OCI-LY7 (cell line): ENCODE data around the gene PLEK. TPM values are rescaled to one million over a fixed set of nuclear protein-coding genes. Genes with fewer than 3 reads are reported as not detected.

Source experiments
- BruUV-seq: library from RNA; stranded (reverse); fragments of 400-500 nt; replicated peaks from 2 replicates; lab custom pipeline; 2021; lab: Mats Ljungman, UMichigan
- CTCF ChIA-PET: fragments of 300-600 bp; sonication (Branson Sonifier 250); formaldehyde crosslinking; loops from one replicate; lab custom pipeline; 2022; ENCODE audit warnings: antibody characterized with exemption; ENCODE audit not compliant: unreplicated experiment; lab: Charles Lee
- POLR2A ChIA-PET: fragments of 300-600 bp; sonication (Branson Sonifier 250); formaldehyde crosslinking; loops from one replicate; lab custom pipeline; 2022; ENCODE audit warnings: antibody characterized with exemption; lab: Charles Lee
- DNase-seq: peaks from one replicate; pipeline ENCODE4 v3.0.0-alpha.2; 2015; ENCODE audit warnings: low spot score
- H2AFZ ChIP-seq: fragments of 200-600 bp; sonication (generic), shearing (Covaris generic); 2 replicates; pipeline ENCODE4 v1.6.1; 2014; ENCODE audit warnings: mild to moderate bottlenecking, antibody characterized with exemption, low read length, moderate library complexity
- H3K27ac ChIP-seq: fragments of 200-600 bp; sonication (generic); 2 replicates; pipeline ENCODE4 v1.5.1; 2014; ENCODE audit warnings: mixed run types, low read depth, mild to moderate bottlenecking, moderate library complexity, low read length, inconsistent platforms; ENCODE audit not compliant: poor library complexity, severe bottlenecking
- H3K36me3 ChIP-seq: fragments of 200-600 bp; sonication (generic); 2 replicates; pipeline ENCODE4 v1.6.1; 2014; ENCODE audit warnings: mild to moderate bottlenecking, antibody characterized with exemption, low read length, moderate library complexity, mixed read lengths; ENCODE audit not compliant: insufficient read depth
- H3K4me1 ChIP-seq: fragments of 200-600 bp; sonication (generic); 2 replicates; pipeline ENCODE4 v1.5.1; 2014; ENCODE audit warnings: mild to moderate bottlenecking, low read length; ENCODE audit not compliant: insufficient read depth, poor library complexity, severe bottlenecking
- H3K4me2 ChIP-seq: fragments of 200-600 bp; sonication (generic); 2 replicates; pipeline ENCODE4 v1.6.1; 2014; ENCODE audit warnings: mild to moderate bottlenecking, low read length
- H3K4me3 ChIP-seq: fragments of 200-600 bp; sonication (generic); 2 replicates; pipeline ENCODE4 v1.5.1; 2014; ENCODE audit warnings: mild to moderate bottlenecking, low read depth, low read length; ENCODE audit not compliant: poor library complexity, severe bottlenecking
- H3K79me2 ChIP-seq: fragments of 200-600 bp; sonication (generic); 2 replicates; pipeline ENCODE4 v1.6.1; 2016; ENCODE audit warnings: low read depth, mild to moderate bottlenecking, low read length, moderate library complexity, mixed read lengths; ENCODE audit not compliant: insufficient read depth
- H3K9me2 ChIP-seq: fragments of 200-600 bp; sonication (generic); 2 replicates; pipeline ENCODE4 v1.6.1; 2016; ENCODE audit warnings: mild to moderate bottlenecking, low read length, mixed read lengths; ENCODE audit not compliant: insufficient read depth
- H3K9me3 ChIP-seq: fragments of 200-600 bp; sonication (generic); 2 replicates; pipeline ENCODE4 v1.6.1; 2014; ENCODE audit warnings: mild to moderate bottlenecking, mixed run types, low read length, mixed read lengths
- H4K20me1 ChIP-seq: fragments of 200-600 bp; sonication (generic); 2 replicates; pipeline ENCODE4 v1.6.1; 2014; ENCODE audit warnings: mild to moderate bottlenecking, antibody characterized with exemption, low read length, moderate library complexity, mixed read lengths; ENCODE audit not compliant: insufficient read depth
- EZH2phosphoT487 ChIP-seq: fragments of 200-600 bp; sonication (generic); IDR thresholded peaks from 2 replicates; pipeline ENCODE4 v1.6.1; 2018; ENCODE audit warnings: low read depth, borderline replicate concordance, mild to moderate bottlenecking, mixed run types, antibody characterized with exemption, low read length, moderate library complexity, mixed read lengths
- intact Hi-C: fragments of 100-400 bp; cut with micrococcal nuclease; formaldehyde crosslinking; loops from one replicate; pipeline ENCODE4 v1.10.0; 2022; ENCODE audit not compliant: unreplicated experiment
- total RNA-seq, 2 experiments: library from RNA; depleted of rRNA in 1 of 2; stranded (reverse); fragments of >200 nt in 1 of 2; shearing (Covaris generic) in 1 of 2; gene quantifications; 2 replicates each; pipeline ENCODE4 v1.2.3, GENCODE V29; 2014 to 2022
- TF ChIP-seq, protein P1 (sequence below): fragments of 200-600 bp; sonication (generic); conservative IDR thresholded peaks from 2 replicates; pipeline ENCODE4 v1.5.1; 2014; ENCODE audit warnings: mild to moderate bottlenecking, antibody characterized with exemption, low read length, moderate library complexity, mixed read lengths

PLEK gene
- total RNA-seq, 2 experiments from 2014 or later: 20.8 to 80.6 TPM

DNA sequence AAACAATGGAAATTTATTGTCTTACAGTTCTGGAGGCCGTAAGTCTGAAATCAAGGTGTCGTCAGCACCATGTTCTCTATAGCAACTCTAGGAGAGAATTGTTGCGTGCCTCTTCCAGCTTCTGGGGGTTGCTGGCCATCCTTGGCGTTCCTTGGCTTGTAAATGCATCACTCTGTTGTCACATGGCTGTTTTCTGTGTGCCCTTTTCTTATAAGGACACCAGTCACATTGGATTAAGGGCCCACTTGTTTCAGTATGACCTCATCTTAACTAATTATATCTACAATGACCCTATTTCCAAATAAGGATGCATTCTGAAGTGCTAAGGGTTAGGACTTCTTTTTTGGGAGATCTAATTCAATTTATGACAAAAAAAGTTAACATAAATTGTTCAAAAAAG, 1.4 kb upstream of the PLEK start:
- peaks cover 5% of the 10 kb centered on the region for H3K9me3 ChIP-seq
- no peak for DNase-seq
- no peaks in the 10 kb centered on the region for H4K20me1 ChIP-seq
- CTCF ChIA-PET: interaction anchor here (1.1 kb wide), 1 partner anchor 78 kb away, joined by 3 read pairs; no protein-coding TSS in a partner anchor
- H2AFZ ChIP-seq: peak overlapping the region; percentile 14; the same call in 1 of the 2 replicates
- no peaks in the 10 kb centered on the region for H3K9me2 ChIP-seq
- BruUV-seq: no TSS peak
- H3K4me1 ChIP-seq: peaks cover 62% of the 10 kb centered on the region
- POLR2A ChIA-PET: interaction anchor here (1.3 to 1.4 kb wide), 2 partner anchors 63 to 73 kb away, joined by 3 to 5 read pairs; no protein-coding TSS in a partner anchor
- peaks cover 8% of the 10 kb centered on the region for H3K36me3 ChIP-seq
- H3K4me3 ChIP-seq: no peak overlapping the region
- H3K4me2 ChIP-seq: no peak overlapping the region
- H3K27ac ChIP-seq: peak overlapping the region; percentile 67
- peaks cover 39% of the 10 kb centered on the region for H3K79me2 ChIP-seq
- TF ChIP-seq, protein P1, sequence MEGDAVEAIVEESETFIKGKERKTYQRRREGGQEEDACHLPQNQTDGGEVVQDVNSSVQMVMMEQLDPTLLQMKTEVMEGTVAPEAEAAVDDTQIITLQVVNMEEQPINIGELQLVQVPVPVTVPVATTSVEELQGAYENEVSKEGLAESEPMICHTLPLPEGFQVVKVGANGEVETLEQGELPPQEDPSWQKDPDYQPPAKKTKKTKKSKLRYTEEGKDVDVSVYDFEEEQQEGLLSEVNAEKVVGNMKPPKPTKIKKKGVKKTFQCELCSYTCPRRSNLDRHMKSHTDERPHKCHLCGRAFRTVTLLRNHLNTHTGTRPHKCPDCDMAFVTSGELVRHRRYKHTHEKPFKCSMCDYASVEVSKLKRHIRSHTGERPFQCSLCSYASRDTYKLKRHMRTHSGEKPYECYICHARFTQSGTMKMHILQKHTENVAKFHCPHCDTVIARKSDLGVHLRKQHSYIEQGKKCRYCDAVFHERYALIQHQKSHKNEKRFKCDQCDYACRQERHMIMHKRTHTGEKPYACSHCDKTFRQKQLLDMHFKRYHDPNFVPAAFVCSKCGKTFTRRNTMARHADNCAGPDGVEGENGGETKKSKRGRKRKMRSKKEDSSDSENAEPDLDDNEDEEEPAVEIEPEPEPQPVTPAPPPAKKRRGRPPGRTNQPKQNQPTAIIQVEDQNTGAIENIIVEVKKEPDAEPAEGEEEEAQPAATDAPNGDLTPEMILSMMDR: no peak
- TF ChIP-seq EZH2phosphoT487: no peak
- intact Hi-C loops: loop anchor here (2.0 to 10.0 kb wide), 5 partner anchors 69 to 541 kb away; partner anchors contain the start of gene PPP3R1

DNA sequence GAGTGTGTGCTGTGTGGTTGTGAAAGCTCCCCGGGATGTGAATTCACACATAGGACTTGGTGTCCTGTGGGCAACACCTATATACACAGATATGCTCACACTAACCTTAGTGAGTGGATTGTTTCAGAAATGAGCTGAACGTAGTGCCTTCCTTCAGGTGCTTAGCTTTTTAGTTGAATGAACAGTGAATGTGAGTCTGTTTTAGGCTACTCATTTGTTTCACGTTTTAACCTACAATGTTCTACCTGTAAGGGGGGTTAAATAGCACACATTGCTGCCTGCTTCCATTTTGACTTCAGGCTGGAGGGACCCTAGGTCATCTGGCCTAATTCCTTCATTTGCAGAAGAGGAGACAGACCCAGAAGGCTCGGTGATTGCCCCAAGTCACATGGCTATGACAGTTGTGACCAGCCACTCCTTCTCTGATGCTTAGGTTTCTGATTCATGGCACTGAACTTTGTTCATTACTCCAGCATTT, 1.0 kb downstream of the PLEK start:
- H3K9me2 ChIP-seq: no peaks in the 10 kb centered on the region
- H3K9me3 ChIP-seq: peaks cover 18% of the 10 kb centered on the region
- H3K79me2 ChIP-seq: peaks cover 59% of the 10 kb centered on the region
- TF ChIP-seq, protein P1: no peak
- no peak for TF ChIP-seq EZH2phosphoT487
- peak; percentile 36 for DNase-seq
- intact Hi-C loops: loop anchor here (10.0 kb wide), 3 partner anchors 359 to 539 kb away; no protein-coding TSS in a partner anchor
- peaks cover 62% of the 10 kb centered on the region for H3K4me1 ChIP-seq
- peak overlapping the region; percentile 67 for H3K27ac ChIP-seq
- H4K20me1 ChIP-seq: no peaks in the 10 kb centered on the region
- peak overlapping the region; percentile 62; the same call in 1 of the 2 replicates for H2AFZ ChIP-seq
- peak overlapping the region; percentile 84 for H3K4me2 ChIP-seq
- peak overlapping the region; percentile 74 for H3K4me3 ChIP-seq
- BruUV-seq: no TSS peak
- POLR2A ChIA-PET: interaction anchor here (0.6 to 3.4 kb wide), 23 partner anchors 9 to 348 kb away, joined by 3 to 22 read pairs (median 4); no protein-coding TSS in a partner anchor
- CTCF ChIA-PET: interaction anchor here (1.0 to 1.8 kb wide), 2 partner anchors 22 to 50 kb away, joined by 3 to 4 read pairs; no protein-coding TSS in a partner anchor
- peaks cover 28% of the 10 kb centered on the region for H3K36me3 ChIP-seq
